Endothelial cell of umbilical vein (primary cell): ENCODE measurements around the gene TRPM3. TPM values are rescaled to one million over a fixed set of nuclear protein-coding genes. Genes with fewer than 3 reads are reported as not detected.

Experiments used
- BruUV-seq: library from RNA; stranded (reverse); fragments of 400-500 nt; replicated peaks from 2 replicates; lab custom pipeline; 2021; lab: Mats Ljungman, UMichigan
- CTCF ChIA-PET: fragments of 300-600, 350-600 bp; sonication (Branson Sonifier 250); formaldehyde crosslinking; loops from one replicate; lab custom pipeline; 2021; ENCODE audit warnings: antibody characterized with exemption, inconsistent platforms; lab: Charles Lee
- POLR2A ChIA-PET: fragments of 300-600, 350-600 bp; sonication (Branson Sonifier 250); formaldehyde crosslinking; loops from one replicate; lab custom pipeline; 2021; ENCODE audit warnings: antibody characterized with exemption, inconsistent platforms; lab: Charles Lee
- DNase-seq: peaks from one replicate; pipeline ENCODE4 v3.0.0-alpha.2; 2011; ENCODE audit warnings: low read depth, low spot score
- FAIRE-seq: peaks from 2 replicates; lab custom pipeline; 2011; peaks lifted over from hg19 to GRCh38; lab: Jason Lieb, UNC
- H2AFZ ChIP-seq: 2 replicates; pipeline ENCODE4 v1.6.0; 2012; ENCODE audit warnings: low read depth, low read length, control low read depth, inconsistent platforms
- H3K27ac ChIP-seq: 2 replicates; pipeline ENCODE4 v1.5.1; 2011; ENCODE audit warnings: low read depth, mild to moderate bottlenecking, control low read depth, low read length, moderate library complexity; ENCODE audit not compliant: insufficient read depth
- H3K27me3 ChIP-seq, 2 experiments: 2 replicates each; pipeline versions ENCODE4 v1.6.0 to v1.6.1; 2011; ENCODE audit warnings: low read length in 2 of 2, mixed read lengths in 1 of 2; ENCODE audit not compliant: control insufficient read depth in 2 of 2, insufficient read depth in 2 of 2
- H3K36me3 ChIP-seq, 2 experiments: 2 replicates in 1 of 2; 3 replicates in 1 of 2; pipeline ENCODE4 v1.5.1; 2011; ENCODE audit warnings: low read length in 2 of 2, mild to moderate bottlenecking in 1 of 2, moderate library complexity in 1 of 2; ENCODE audit not compliant: control insufficient read depth in 2 of 2, insufficient read depth in 2 of 2; ENCODE audit errors: extremely low read depth in 1 of 2
- H3K4me1 ChIP-seq: 3 replicates; pipeline ENCODE4 v1.5.1; 2011; ENCODE audit warnings: mild to moderate bottlenecking, low read length; ENCODE audit not compliant: control insufficient read depth, insufficient read depth; ENCODE audit errors: extremely low read depth
- H3K4me2 ChIP-seq: 2 replicates; pipeline ENCODE4 v1.6.1; 2011; ENCODE audit warnings: low read length, control low read depth, mixed read lengths; ENCODE audit not compliant: insufficient read depth
- H3K4me3 ChIP-seq, 3 experiments: fragments of 200-600 bp in 1 of 3; sonication (generic), shearing (Covaris generic) in 1 of 3; replicated peaks in 1 of 3; 2 replicates each; pipeline ENCODE4 v1.5.1; 2011 to 2016; ENCODE audit warnings: control low read depth in 3 of 3, low read length in 3 of 3, mild to moderate bottlenecking in 2 of 3, inconsistent platforms in 1 of 3, low read depth in 1 of 3, moderate library complexity in 1 of 3; ENCODE audit not compliant: insufficient read depth in 1 of 3
- H3K79me2 ChIP-seq: 2 replicates; pipeline ENCODE4 v1.6.0; 2012; ENCODE audit warnings: low read length, inconsistent platforms; ENCODE audit not compliant: control insufficient read depth, insufficient read depth
- H3K9ac ChIP-seq: replicated peaks from 2 replicates; pipeline ENCODE3; 2011; ENCODE audit warnings: low read length, control low read depth; ENCODE audit not compliant: insufficient read depth; ENCODE audit errors: extremely low read depth
- H3K9me1 ChIP-seq: replicated peaks from 3 replicates; pipeline ENCODE4 v1.6.0; 2011; ENCODE audit warnings: mild to moderate bottlenecking, low read length; ENCODE audit not compliant: control insufficient read depth, insufficient read depth; ENCODE audit errors: extremely low read depth
- H3K9me3 ChIP-seq: replicated peaks from 2 replicates; pipeline ENCODE4 v1.5.1; 2012; ENCODE audit warnings: low read length, inconsistent platforms; ENCODE audit not compliant: control insufficient read depth, insufficient read depth
- H4K20me1 ChIP-seq: replicated peaks from 2 replicates; pipeline ENCODE3; 2011; ENCODE audit warnings: mild to moderate bottlenecking, low read length; ENCODE audit not compliant: control insufficient read depth, insufficient read depth; ENCODE audit errors: extremely low read depth
- EZH2 ChIP-seq: IDR thresholded peaks from 2 replicates; pipeline ENCODE4 v1.6.1; 2012; ENCODE audit warnings: borderline replicate concordance, low read depth, mild to moderate bottlenecking, moderate library complexity, low read length, inconsistent platforms; ENCODE audit not compliant: severe bottlenecking
- GATA2 ChIP-seq: IDR thresholded peaks from 2 replicates; pipeline ENCODE4 v1.7.0; 2011; ENCODE audit warnings: low read depth, mild to moderate bottlenecking, moderate library complexity, mixed read lengths, low read length; ENCODE audit not compliant: insufficient read length, insufficient read depth
- JUN ChIP-seq: IDR thresholded peaks from 2 replicates; pipeline ENCODE4 v1.6.1; 2011; ENCODE audit warnings: borderline replicate concordance, low read depth; ENCODE audit not compliant: insufficient read length, insufficient read depth
- MAX ChIP-seq: IDR thresholded peaks from 2 replicates; pipeline ENCODE4 v1.6.1; 2011; ENCODE audit not compliant: insufficient read depth, insufficient read length
- MYC ChIP-seq: IDR thresholded peaks from one replicate; pipeline ENCODE4 v1.6.1; 2011; ENCODE audit warnings: mild to moderate bottlenecking, low read depth, low read length
- POLR2AphosphoS5 ChIP-seq: IDR thresholded peaks from 2 replicates; pipeline ENCODE4 v1.6.1; 2012; ENCODE audit warnings: low read depth, mild to moderate bottlenecking, control low read depth, low read length, moderate library complexity; ENCODE audit not compliant: insufficient read depth
- dilution Hi-C: fragments of 300-500 bp; cut with MboI; formaldehyde crosslinking; loops from one replicate; pipeline ENCODE4 v1.15.0; 2019; ENCODE audit warnings: low sequenced_read_pairs; ENCODE audit not compliant: extremely low pct_ligation_motif_present
- intact Hi-C: fragments of 100-400 bp; cut with micrococcal nuclease; formaldehyde crosslinking; loops from one replicate; pipeline ENCODE4 v1.10.0; 2022
- polyA plus RNA-seq, 4 experiments: library from polyadenylated mRNA; depleted of rRNA in 3 of 4; stranded (reverse) in 3 of 4; unstranded in 1 of 4; fragments of >200 nt; gene quantifications; 2 replicates each; pipeline versions ENCODE4 v1.2.1 to v1.2.3, GENCODE V29; 2011 to 2012; ENCODE audit warnings: missing spikeins in 1 of 4
- total RNA-seq: library from RNA; stranded (reverse); gene quantifications from 2 replicates; pipeline ENCODE4 v1.2.3, GENCODE V29; 2021
- TF ChIP-seq, protein P1 (sequence below), 2 donors: IDR thresholded peaks; 1 replicate in 1 of 2; 2 replicates in 1 of 2; pipeline ENCODE4 v1.5.1; 2011; ENCODE audit warnings: low read length in 2 of 2, mild to moderate bottlenecking in 2 of 2, moderate library complexity in 2 of 2, control low read depth in 1 of 2, inconsistent platforms in 1 of 2, low read depth in 1 of 2; ENCODE audit not compliant: insufficient read depth in 1 of 2; ENCODE audit errors: extremely low read depth in 1 of 2

Gene TRPM3
- total and polyA plus RNA-seq, 2 donors (not counting 3 experiments of a cell fraction or from before 2014, with no cell fraction given), result 0.17 to 0.33 TPM

- ChIA-PET CTCF (no interaction called here), POLR2A (no interaction called here)
- no peak for TF ChIP-seq JUN
- TF ChIP-seq, protein P1, sequence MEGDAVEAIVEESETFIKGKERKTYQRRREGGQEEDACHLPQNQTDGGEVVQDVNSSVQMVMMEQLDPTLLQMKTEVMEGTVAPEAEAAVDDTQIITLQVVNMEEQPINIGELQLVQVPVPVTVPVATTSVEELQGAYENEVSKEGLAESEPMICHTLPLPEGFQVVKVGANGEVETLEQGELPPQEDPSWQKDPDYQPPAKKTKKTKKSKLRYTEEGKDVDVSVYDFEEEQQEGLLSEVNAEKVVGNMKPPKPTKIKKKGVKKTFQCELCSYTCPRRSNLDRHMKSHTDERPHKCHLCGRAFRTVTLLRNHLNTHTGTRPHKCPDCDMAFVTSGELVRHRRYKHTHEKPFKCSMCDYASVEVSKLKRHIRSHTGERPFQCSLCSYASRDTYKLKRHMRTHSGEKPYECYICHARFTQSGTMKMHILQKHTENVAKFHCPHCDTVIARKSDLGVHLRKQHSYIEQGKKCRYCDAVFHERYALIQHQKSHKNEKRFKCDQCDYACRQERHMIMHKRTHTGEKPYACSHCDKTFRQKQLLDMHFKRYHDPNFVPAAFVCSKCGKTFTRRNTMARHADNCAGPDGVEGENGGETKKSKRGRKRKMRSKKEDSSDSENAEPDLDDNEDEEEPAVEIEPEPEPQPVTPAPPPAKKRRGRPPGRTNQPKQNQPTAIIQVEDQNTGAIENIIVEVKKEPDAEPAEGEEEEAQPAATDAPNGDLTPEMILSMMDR (IDR thresholded peaks at IDR 0.05; ENCODE audit: extremely low read depth in 1 of 2, insufficient read depth in 1 of 2, low read depth in 1 of 2, low read length in 2 of 2), result no peak
- TF ChIP-seq POLR2AphosphoS5, result no peak
- no peak for TF ChIP-seq MAX
- TF ChIP-seq EZH2, result no peak
- no peak for TF ChIP-seq GATA2
- TF ChIP-seq MYC, result no peak
- H4K20me1 ChIP-seq, result no peaks in the 10 kb centered on the region
- no peak overlapping the region for H3K4me3 ChIP-seq
- FAIRE-seq, result no peak
- no peak for DNase-seq
- no peak overlapping the region for H3K4me2 ChIP-seq
- H3K9ac ChIP-seq, result no peak overlapping the region
- peaks cover 0 to 10% of the 10 kb centered on the region in 2 experiments for H3K27me3 ChIP-seq
- no peaks in the 10 kb centered on the region for H3K9me1 ChIP-seq
- H3K4me1 ChIP-seq, result no peaks in the 10 kb centered on the region
- no peaks in the 10 kb centered on the region for H3K36me3 ChIP-seq
- intact Hi-C loops (no loop called here), dilution Hi-C loops (no loop called here)
- H3K27ac ChIP-seq, result no peak overlapping the region
- H3K79me2 ChIP-seq, result no peaks in the 10 kb centered on the region
- H3K9me3 ChIP-seq, result peaks cover 2% of the 10 kb centered on the region
- no TSS peak for BruUV-seq
- no peak overlapping the region for H2AFZ ChIP-seq
These were observed 134.4 kb downstream of the TRPM3 start for GRCh38 chr9:70986984-70987383.
